Raji (cell line): ENCODE data around the gene ASB1.

Source experiments
- POLR2A ChIP-seq: IDR thresholded peaks from 2 replicates; pipeline ENCODE4 v1.6.1; 2011; ENCODE audit warnings: low read depth, low read length, control low read depth; ENCODE audit not compliant: insufficient read depth

Gene ASB1

DNA sequence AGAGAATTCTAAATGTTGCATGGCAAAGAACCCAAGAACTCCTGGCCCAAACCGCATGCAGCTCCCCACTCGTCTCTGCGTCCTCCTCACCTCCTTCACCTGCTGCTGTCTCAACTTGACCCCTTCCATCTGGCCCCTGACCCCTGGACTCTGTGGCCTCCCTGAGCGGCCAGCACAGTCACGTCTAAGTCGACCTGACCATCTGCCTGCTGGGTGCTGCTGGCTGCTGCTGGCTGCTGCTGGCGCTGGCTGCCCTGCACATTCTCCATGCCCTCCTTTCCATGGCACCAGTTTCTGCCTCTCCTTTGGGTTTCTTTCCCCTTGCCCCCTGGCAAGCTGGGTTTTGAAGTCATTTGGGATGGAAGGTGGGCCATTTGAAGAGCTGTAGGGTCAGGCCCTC is 30.1 kb upstream of the ASB1 start:
- TF ChIP-seq POLR2A = no peak

DNA sequence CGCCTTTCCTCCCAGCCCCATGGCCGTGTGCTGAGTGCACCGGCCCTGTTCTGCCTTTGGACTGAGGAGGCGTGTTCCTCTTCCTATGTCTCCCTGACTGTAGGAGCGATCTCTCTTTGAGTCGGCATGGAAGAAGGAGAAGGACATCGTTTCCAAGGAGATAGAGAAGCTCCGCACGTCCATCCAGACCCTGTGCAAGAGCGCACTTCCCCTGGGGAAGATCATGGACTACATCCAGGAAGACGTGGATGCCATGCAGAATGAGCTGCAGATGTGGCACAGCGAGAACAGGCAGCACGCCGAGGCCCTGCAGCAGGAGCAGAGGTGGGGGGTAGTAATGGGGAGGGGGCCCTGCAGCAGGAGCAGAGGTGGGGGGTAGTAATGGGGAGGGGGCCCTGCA is 29.4 kb upstream of the ASB1 start:
- no peak for TF ChIP-seq POLR2A

DNA sequence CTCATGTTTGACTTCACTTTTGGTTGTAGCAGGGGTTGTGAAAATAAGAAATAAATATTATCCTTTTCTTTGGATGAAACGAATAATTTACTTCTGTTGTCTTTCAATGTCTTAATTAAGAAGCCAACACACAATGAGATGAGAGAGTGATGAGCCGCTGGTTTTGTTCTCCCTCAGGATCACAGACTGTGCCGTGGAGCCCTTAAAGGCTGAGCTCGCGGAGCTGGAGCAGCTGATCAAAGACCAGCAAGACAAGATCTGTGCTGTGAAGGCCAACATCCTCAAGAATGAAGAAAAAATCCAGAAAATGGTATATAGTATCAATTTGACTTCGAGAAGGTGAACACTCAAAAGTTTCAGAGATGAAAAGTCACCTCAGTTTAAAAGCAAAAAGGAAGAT is 28.1 kb upstream of the ASB1 start:
- TF ChIP-seq POLR2A = no peak

DNA sequence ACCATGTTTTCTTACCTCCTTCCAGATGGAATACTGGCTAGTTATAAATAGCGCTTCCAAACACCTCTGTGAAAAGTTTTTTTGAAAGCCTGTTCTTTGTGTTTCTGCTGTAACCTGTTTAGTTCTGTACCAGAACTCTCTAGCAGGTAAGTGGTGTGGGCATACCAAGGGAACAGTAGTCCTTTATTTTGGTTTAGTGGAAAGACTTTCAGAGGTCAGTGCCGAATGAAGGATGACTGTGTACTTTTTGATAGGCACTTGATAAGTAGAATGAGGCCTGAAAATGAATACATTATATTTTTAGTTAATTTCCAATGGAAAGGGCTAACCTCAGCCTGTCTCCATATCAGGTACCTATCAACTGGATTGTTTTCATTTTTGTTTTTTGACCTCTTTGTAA is 27.6 kb upstream of the ASB1 start:
- TF ChIP-seq POLR2A = no peak

DNA sequence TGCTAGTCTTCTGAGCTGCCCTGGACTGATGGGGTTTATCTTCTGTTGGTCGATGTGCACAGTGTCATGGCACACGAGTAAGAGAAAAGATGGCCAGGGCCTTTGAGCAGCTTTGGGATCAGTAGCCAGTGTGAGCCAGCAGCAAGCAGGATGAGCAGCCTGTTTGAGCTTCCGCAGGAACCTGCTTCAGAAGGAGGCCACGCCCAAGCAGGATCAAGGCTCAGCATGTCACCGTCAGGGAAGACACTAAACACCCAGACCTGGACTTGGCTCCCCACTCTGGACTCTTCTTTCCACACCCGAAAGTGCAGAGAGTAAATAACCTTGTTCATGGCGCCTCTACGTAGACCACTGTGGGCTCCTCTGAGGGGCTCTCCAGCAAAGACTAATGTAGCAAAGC is 25.2 kb upstream of the ASB1 start:
- no peak for TF ChIP-seq POLR2A

DNA sequence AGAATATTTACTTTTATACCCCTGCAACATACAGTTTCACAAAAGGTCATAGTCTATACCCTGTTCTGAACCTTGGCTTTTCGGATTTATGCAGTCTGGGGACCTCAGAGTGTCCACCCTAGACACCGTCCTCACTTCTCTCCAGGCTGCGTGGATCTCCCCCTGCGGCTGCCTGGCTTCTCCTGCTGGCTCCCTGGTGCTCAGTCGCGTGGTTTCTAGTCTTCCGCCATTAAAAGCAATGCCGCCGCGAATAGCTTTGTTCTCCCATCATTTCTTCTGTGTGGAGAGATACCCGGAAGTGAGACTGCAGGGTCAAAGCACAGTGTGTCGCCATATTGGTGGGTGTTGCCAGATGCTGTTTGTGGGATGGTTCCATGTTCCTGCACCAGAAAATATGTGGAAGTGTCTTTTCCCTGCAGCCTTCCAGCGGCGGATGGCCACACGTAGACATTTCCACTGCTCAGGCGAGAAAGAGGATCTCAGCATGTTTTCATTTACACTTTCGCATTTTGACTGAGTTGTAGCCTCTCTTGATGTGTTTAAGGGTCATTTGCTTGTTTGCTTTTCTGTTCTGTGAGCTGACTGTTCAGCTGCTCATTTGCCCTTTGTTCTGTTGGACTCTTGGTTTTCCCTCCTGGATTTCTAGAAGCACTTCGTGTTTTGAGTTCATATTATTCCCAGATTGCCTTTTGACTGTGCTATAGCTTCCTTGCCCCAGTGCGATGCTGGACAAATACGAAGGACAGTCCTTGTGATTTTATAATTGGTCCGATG is 22.9 kb upstream of the ASB1 start:
- TF ChIP-seq POLR2A = no peak

DNA sequence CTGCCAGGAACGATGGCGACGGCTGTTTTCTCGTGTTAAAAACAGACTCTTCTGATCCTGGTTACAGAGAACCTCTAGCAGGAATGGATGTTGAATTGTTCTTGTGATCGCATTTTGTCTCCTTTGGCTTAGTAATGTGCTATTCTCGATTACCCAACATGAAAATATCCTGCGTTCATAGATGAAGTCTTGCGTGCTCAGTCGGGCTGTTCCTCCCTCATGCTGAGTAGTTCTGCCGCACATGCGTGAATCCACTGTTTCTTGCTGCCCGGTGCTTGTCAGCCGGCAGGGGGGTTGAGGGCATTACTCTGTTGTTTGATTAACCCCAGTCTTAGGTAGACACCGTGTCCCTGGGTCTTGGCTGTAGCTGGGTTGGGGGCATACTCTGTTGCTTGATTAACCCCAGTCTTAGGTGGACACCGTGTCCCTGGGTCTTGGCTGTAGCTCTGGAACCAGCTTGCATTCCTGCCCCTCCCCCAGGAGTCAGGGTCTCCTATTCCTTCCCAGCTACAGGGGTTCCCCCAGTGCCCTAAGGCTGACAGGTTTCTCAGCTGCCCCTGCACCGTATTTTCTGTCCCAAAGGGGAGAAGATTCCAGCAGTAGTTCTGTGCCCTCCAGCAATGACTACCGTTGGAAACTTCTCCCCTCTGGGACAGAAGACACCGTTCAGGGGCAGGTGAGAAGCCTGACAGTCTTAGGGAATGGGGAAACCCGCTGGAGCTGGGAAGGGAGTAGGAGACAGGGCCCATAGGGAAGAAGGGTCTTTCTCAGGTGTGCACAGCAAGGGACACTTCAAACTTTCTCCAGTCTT is 22.1 kb upstream of the ASB1 start:
- TF ChIP-seq POLR2A = no peak

DNA sequence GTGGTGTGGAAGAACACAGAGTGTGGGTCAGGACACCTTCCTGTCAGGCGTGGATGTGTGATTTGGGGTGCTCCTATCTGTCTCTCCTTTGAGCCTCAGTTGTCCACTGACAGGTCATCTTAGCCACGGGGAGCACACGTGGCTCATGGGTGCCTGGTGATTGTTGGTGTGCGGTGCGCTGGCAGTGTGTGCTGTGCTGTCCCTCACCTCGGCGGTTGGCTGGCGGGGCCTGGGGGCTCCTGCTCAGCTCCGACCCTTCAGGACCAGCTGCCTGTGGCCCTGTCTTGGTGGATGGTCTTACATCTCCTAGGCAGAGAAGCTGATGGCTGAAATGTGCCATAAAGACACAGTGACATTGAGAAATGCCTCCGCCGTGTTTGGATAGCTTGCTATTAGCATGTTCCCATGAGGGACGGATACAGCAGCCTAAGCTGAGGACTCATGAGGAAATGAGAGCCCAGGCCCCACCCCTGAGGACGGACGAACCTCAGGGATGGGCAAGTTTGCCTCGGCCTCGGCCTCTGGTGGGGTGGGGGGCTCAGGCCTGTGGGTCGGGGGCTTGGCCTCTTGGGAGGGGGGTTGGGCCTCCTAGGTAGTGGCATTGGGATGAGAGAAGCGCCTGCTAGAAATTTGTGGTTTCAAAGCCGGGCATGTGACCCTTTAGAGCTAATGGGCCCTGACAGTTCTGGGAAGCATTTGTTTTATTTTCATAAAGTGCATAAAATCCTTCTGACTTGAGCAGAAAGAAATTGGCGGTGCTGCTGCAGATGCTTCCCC is 20.3 kb upstream of the ASB1 start:
- TF ChIP-seq POLR2A = no peak

DNA sequence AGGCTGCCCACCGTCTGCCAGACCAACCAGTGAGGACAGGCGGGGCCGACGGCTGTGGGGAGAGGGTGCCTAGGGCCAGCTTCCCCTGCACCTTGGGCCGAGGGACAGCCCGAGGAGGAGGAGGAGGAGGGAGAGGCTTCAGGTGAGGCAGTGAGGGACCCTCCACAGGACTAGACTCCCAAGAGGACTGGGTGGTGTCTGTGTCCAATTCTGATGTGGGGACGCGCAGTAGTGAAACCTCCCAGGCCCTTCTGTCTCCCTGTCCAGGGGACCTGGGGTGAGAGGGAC is 19.8 kb upstream of the ASB1 start:
- TF ChIP-seq POLR2A = no peak

DNA sequence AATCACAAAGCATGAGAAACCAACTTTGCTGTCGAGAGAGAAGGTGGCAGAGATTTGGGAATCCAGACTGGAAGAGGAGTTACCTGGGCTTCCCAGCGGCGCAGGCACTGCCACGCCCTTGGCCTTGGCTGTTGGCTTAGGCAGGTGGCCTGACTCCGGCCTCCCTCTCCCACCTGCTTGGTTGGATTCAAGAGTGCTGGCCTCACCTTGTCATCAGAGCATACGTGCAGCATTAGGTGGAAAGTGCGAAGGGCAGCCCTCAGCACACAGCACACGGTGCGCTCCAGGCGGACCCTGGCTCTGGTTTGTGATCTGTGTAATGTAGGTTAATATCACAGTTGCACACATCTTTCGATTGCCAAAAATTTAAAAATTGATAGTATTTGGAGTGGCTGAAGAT is 19.2 kb upstream of the ASB1 start:
- no peak for TF ChIP-seq POLR2A

DNA sequence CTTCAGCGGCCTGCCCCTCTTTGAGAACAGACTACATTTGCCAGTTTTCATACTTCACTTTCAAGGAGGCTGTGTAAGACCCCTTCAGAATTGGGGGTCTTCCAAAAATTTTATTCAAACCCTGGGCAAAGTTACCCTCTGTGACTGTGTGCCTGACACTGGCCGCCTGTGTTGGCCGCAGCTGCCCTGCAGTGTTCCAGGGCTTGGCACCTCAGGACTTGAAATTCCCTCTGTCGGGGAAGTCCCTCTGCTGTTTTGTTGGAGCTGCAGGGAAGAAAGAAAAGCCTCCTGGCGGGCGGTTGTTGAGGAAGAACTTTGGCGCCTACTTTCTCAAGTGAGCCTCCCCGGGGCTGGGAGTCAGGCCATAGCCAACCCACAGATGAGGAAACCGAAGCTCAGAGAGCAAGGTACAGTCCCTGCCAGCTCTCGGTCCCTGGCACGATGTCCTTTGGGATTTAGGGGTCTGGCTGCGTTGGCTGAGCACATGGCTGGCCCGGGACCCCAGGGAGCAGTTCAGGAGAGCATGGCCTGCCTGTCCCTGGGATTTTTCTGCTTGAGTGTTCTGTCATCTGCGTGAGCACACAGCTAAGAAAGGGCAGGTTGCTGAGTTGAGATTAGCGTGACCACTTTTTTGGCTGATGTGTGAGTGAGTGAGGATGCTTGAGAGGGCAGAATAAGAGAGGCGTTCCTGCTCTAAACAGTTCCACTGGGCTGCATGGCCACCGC is 17.9 kb upstream of the ASB1 start:
- no peak for TF ChIP-seq POLR2A

DNA sequence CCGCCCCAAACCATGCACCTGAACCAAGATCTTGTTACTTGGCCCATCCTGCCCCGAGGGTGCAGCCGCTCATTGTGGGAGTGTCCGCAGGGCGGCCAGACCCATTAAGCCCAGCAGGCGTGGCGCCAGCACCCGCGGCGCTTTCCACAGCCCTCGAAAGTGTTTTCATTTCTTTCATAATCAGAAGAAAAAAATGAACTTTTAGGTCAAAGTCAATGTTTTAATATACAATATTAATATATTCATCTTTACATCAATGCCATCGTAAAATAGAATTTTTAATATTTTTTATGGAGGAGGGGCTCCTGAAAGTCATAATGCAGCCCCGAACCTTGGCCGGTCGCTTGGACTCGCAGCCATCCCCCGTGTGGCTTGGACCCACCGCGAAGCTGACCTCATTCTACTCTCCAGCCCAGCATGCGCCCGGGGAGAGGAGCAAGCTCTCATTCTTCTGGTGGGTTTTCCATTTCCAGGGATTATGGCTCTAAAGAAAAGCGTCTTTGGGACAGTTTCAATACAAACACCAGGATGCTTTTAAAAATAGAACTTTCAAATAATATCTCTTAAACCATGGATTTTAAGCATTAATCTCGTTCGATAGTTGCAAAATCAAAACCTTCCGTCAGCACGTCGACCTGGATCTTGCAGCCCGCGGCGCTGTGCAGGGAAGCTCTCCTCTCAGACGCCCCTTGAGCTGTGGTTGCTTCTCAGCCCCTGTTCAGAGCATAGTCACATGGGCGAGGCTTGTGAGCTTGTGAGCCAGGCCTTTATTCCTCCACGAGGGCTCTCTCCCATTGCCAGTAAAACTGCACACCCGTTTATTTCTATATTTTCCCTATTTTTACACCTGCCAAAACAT is 17.2 kb upstream of the ASB1 start:
- no peak for TF ChIP-seq POLR2A

DNA sequence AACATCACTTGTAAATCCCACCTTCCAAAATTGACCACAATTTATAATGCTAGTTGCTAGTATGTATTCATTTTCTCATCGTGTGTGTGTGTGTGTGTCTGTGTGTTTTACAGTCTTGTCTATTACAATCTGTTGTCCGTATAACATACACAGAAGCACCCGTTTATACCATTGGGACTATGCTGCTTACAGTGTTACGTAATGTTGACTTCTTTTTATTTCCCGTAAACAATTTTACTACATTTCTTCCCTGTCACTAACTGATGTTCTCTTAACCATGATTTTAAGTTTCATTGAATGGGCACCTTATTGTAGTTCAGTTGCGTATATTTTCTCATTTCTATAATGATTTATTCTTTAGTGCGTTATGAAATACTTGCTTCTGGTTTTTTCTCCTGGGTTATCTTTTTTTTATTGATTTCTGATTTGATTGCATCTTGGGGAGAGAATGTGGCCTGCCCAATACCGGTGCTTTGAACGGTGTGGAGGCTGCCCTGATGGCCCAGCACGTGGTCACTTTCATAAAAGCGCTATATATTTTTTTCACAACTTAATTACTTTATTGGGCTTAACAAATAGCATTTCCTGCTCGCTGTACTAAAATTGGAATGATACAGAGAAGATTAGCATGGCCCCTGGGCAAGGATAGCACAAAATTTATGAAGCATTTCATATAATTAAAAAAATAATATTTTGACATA is 14.5 kb upstream of the ASB1 start:
- no peak for TF ChIP-seq POLR2A

DNA sequence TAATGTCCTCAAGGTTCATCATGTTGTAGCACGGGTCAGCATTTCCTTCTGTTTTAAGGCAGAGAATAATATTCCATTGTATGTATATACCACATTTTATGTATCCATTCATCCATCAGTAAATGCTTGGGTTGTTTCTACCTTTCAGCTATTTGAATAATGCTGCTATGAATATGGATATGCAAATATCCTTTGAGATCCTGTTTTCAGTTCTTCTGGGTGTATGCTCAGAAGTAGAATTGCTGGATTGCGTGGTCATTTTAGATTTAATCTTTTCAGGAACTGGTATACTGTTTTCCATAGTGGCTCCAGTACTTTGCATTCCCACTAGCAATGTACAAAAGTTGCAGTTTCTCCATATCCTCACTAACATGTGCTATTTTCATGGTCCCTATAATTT is 13.4 kb upstream of the ASB1 start:
- TF ChIP-seq POLR2A = no peak
